HG03378 (cell line): ENCODE measurements around the gene KDM5B.
"Not testable (repeated sequence)": the region's sequence is repeated elsewhere in the genome, so short reads cannot be mapped to it uniquely, and the experiment has no call there.

ENCODE experiments used
- ATAC-seq: cut with Tn5 transposase; IDR thresholded peaks from one replicate; pipeline ENCODE4 v1.9.1; 2021; ENCODE audit warnings: mild to moderate bottlenecking, moderate library complexity; ENCODE audit not compliant: unreplicated experiment

KDM5B gene

GRCh38 chr1:202714202-202714601 is 94.0 kb downstream of the KDM5B start:
- ATAC-seq: not testable (repeated sequence)

GRCh38 chr1:202713110-202713509 is 95.1 kb downstream of the KDM5B start:
- ATAC-seq: no peak

GRCh38 chr1:202711949-202712635 is 96.1 kb downstream of the KDM5B start:
- ATAC-seq: no peak

- no peak for ATAC-seq
Observed at GRCh38 chr1:202710070-202711045, 97.9 kb downstream of the KDM5B start, which contains the start of gene SYT2. SYT2 (minus strand) TSS chr1:202710454; CDS start chr1:202605772, 104,682 bp downstream.

- ATAC-seq: no peak
Observed at GRCh38 chr1:202709276-202710041, 98.8 kb downstream of the KDM5B start.

GRCh38 chr1:202708456-202709275 is 99.6 kb downstream of the KDM5B start:
- ATAC-seq: no peak

- no peak for ATAC-seq
Observed at GRCh38 chr1:202706851-202707250, 101.4 kb downstream of the KDM5B start.

GRCh38 chr1:202704601-202705000 is 103.6 kb downstream of the KDM5B start:
- ATAC-seq: no peak

- ATAC-seq: no peak
Observed at GRCh38 chr1:202703191-202703590, 105.0 kb downstream of the KDM5B start.

- ATAC-seq: no peak
Observed at GRCh38 chr1:202702088-202702487, 106.1 kb downstream of the KDM5B start.

- no peak for ATAC-seq
Observed at GRCh38 chr1:202701200-202701599, 107.0 kb downstream of the KDM5B start.

- no peak for ATAC-seq
Observed at GRCh38 chr1:202700061-202700460, 108.2 kb downstream of the KDM5B start.

GRCh38 chr1:202698276-202698675 is 109.9 kb downstream of the KDM5B start:
- no peak for ATAC-seq

- ATAC-seq: no peak
Observed at GRCh38 chr1:202697038-202697437, 111.2 kb downstream of the KDM5B start.

GRCh38 chr1:202694314-202694713 is 113.9 kb downstream of the KDM5B start:
- no peak for ATAC-seq

- no peak for ATAC-seq
Observed at GRCh38 chr1:202692959-202693555, 115.2 kb downstream of the KDM5B start.

GRCh38 chr1:202691816-202692215 is 116.4 kb downstream of the KDM5B start:
- ATAC-seq: no peak

GRCh38 chr1:202689493-202690342 is 118.5 kb downstream of the KDM5B start:
- ATAC-seq: no peak

GRCh38 chr1:202689082-202689481 is 119.1 kb downstream of the KDM5B start:
- no peak for ATAC-seq
